ENCODE data around the gene CATSPERZ.

CATSPERZ gene

DNA sequence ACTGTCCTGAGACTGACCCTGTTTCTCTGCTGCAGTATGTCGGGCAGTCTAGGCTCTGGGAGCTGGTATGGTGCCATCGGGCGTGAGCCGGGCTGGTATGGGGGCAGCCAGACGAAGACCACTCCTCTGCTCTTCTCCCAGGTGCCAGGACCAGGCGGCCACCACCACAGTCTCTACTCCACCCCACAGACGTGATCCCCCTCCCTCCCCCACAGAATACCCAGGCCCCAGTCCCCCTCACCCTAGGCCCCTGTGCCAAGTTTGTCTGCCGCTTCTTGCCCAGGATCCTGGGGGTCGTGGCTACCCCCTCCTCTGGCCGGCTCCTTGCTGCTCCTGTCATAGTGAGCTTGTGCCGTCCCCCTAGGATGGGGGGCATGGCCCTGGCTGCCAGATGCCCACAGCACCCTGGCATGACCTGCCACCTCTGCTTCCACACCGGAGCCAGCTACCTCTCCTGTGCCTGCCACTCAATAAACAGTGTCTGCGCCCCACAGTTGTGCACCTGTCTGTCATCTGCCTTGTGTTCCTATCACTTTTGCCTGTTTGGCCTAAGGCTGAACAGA lies 11.1 kb upstream of the CATSPERZ start:
- TF ChIP-seq POLR2AphosphoS5 (IDR thresholded peaks at IDR 0.05; ENCODE audit: low read depth, low read length) (no peak), POLR2A (IDR thresholded peaks at IDR 0.05; ENCODE audit: low read depth, low read length) (no peak), TAF1 (IDR thresholded peaks at IDR 0.05; ENCODE audit: borderline replicate concordance, low read depth, low read length) (no peak)
- DNase-seq (ENCODE audit: insufficient read length): no peak
- FAIRE-seq: no peak

GRCh38 chr11:64290352-64291261 lies 9.6 kb upstream of the CATSPERZ start:
- DNase-seq (ENCODE audit: insufficient read length) (no peak), FAIRE-seq (no peak)
- no peak for TF ChIP-seq POLR2A (IDR thresholded peaks at IDR 0.05; ENCODE audit: low read depth, low read length)
- no peak for TF ChIP-seq POLR2AphosphoS5 (IDR thresholded peaks at IDR 0.05; ENCODE audit: low read depth, low read length)
- TF ChIP-seq TAF1 (IDR thresholded peaks at IDR 0.05; ENCODE audit: borderline replicate concordance, low read depth, low read length): no peak

GRCh38 chr11:64291262-64291751 lies 8.9 kb upstream of the CATSPERZ start, which contains the start of gene KCNK4:
Gene KCNK4, plus strand, starts transcription at chr11:64291302. Its CDS starts 1,717 bp downstream, at chr11:64293019.
- DNase-seq (ENCODE audit: insufficient read length): no peak
- FAIRE-seq: no peak
- TF ChIP-seq TAF1 (IDR thresholded peaks at IDR 0.05; ENCODE audit: borderline replicate concordance, low read depth, low read length): no peak
- TF ChIP-seq POLR2A (IDR thresholded peaks at IDR 0.05; ENCODE audit: low read depth, low read length): no peak
- no peak for TF ChIP-seq POLR2AphosphoS5 (IDR thresholded peaks at IDR 0.05; ENCODE audit: low read depth, low read length)

DNA sequence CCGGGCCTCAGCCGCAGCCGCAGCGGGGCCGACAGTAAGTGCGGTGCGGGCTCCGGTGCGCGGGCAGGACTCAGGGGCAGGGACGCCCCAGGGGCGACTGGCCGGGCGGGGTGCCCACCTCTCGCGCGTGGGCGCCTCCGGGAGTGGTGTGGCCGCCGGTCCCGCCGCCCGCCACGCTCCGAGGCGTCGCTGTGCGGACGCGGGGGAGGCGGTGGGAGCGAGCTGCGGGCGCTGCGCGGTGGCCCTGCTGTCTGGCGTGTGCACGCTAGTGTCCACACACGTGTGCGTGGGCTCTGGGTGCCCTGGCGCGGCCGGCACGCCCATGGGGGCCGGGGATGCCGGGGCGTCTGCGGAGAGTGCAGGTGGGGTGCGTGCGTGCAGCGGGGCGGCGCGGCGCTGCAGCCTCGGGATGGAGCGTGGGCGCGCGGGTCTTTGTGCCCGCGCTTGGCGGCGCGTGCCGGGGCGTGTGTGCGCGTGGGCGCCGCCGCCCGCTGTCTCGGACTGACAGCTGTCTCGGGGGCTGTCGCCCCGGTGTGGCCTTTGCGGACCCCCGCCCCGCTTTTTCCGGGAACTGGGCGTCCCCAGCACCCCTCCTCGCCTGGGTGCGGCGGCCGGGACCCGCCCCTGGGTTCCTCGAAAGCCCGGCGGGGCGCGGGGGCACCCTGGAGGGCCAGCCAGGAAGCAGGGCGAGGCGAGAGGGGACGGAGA lies 8.3 kb upstream of the CATSPERZ start:
- no peak for TF ChIP-seq POLR2A (IDR thresholded peaks at IDR 0.05; ENCODE audit: low read depth, low read length)
- no peak for TF ChIP-seq POLR2AphosphoS5 (IDR thresholded peaks at IDR 0.05; ENCODE audit: low read depth, low read length)
- no peak for TF ChIP-seq TAF1 (IDR thresholded peaks at IDR 0.05; ENCODE audit: borderline replicate concordance, low read depth, low read length)

GRCh38 chr11:64292460-64293254 lies 7.5 kb upstream of the CATSPERZ start:
- FAIRE-seq: no peak
- DNase-seq (ENCODE audit: insufficient read length): no peak

More for the DNA sequence above, 8.3 kb upstream of the CATSPERZ start:
- DNase-seq (ENCODE audit: insufficient read length) (no peak), FAIRE-seq (no peak)

DNA sequence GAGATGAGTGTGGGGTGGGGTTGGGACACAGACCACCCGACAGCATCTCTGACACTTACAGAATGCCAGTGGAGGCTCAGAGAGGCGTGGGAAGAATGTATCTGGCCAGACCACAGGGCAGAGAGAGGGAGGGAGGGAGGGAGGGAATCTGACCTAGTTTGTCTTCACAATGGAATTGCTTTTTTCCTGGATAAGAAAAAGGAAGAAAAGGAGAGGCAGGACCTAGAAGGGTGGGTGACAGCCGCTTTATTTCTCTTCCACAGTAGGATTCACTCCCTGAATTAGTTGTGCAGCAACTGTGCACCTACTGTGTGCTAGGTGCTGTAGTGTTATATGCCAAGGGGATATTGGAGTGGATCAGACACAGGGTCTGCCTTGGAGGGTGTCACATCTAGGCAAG lies 5.4 kb upstream of the CATSPERZ start:
- no peak for FAIRE-seq
- TF ChIP-seq POLR2A (IDR thresholded peaks at IDR 0.05; ENCODE audit: low read depth, low read length) (no peak), POLR2AphosphoS5 (IDR thresholded peaks at IDR 0.05; ENCODE audit: low read depth, low read length) (no peak), TAF1 (IDR thresholded peaks at IDR 0.05; ENCODE audit: borderline replicate concordance, low read depth, low read length) (no peak)
- no peak for DNase-seq (ENCODE audit: insufficient read length)

More at GRCh38 chr11:64292460-64293254, 7.5 kb upstream of the CATSPERZ start:
- TF ChIP-seq TAF1 (IDR thresholded peaks at IDR 0.05; ENCODE audit: borderline replicate concordance, low read depth, low read length): no peak
- no peak for TF ChIP-seq POLR2A (IDR thresholded peaks at IDR 0.05; ENCODE audit: low read depth, low read length)
- TF ChIP-seq POLR2AphosphoS5 (IDR thresholded peaks at IDR 0.05; ENCODE audit: low read depth, low read length): no peak

- no peak for FAIRE-seq
- DNase-seq (ENCODE audit: insufficient read length): no peak
- TF ChIP-seq POLR2A (IDR thresholded peaks at IDR 0.05; ENCODE audit: low read depth, low read length) (no peak), TAF1 (IDR thresholded peaks at IDR 0.05; ENCODE audit: borderline replicate concordance, low read depth, low read length) (no peak), POLR2AphosphoS5 (IDR thresholded peaks at IDR 0.05; ENCODE audit: low read depth, low read length) (no peak)
These were observed 4.4 kb upstream of the CATSPERZ start for GRCh38 chr11:64295760-64296159.

DNA sequence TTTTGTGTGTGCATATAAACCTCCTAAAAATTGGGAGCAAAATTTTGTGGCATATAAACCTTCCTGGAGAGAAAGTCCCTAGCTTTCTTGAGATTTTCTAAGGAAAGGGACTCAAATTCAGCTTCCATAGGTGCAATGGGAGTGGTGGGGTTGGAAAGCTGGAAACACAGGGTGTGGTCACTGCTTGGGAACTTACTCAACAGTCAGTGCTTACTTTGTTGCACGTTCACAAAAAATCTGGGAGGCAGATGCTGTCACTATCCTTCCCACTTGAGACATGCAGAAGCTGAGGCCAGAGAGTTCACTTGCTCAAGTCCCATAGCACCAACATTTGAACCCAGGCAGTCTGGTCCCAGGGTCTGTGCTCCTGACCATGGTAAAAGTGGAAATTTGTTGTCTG lies 3.9 kb upstream of the CATSPERZ start:
- no peak for TF ChIP-seq POLR2A (IDR thresholded peaks at IDR 0.05; ENCODE audit: low read depth, low read length)
- no peak for TF ChIP-seq POLR2AphosphoS5 (IDR thresholded peaks at IDR 0.05; ENCODE audit: low read depth, low read length)
- TF ChIP-seq TAF1 (IDR thresholded peaks at IDR 0.05; ENCODE audit: borderline replicate concordance, low read depth, low read length): no peak
- DNase-seq (ENCODE audit: insufficient read length) (no peak), FAIRE-seq (no peak)

DNA sequence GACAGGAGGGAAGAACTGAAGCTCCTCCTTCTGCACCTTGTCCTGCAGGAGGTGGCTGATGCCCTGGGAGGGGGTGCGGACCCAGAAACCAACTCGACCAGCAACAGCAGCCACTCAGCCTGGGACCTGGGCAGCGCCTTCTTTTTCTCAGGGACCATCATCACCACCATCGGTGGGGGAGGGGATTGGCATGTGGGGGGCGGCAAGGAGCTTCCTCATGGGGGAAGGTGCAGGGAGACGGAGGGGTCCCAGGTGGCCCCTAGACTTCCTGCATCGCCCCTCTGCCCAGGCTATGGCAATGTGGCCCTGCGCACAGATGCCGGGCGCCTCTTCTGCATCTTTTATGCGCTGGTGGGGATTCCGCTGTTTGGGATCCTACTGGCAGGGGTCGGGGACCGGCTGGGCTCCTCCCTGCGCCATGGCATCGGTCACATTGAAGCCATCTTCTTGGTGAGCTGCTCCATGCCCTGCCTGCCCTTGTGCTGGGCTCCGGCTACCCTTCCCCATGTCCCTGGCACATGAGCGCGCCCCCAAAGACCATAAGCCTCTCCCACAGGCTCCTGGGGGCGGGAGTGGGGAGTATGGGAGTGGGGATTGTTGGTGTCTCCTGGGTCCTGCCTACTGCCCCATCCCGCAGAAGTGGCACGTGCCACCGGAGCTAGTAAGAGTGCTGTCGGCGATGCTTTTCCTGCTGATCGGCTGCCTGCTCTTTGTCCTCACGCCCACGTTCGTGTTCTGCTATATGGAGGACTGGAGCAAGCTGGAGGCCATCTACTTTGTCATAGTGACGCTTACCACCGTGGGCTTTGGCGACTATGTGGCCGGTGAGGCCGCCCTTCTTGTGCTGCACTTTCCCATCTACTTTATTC lies 3.1 kb upstream of the CATSPERZ start:
- FAIRE-seq (no peak), DNase-seq (ENCODE audit: insufficient read length) (no peak)
- TF ChIP-seq POLR2A (IDR thresholded peaks at IDR 0.05; ENCODE audit: low read depth, low read length) (no peak), POLR2AphosphoS5 (IDR thresholded peaks at IDR 0.05; ENCODE audit: low read depth, low read length) (no peak), TAF1 (IDR thresholded peaks at IDR 0.05; ENCODE audit: borderline replicate concordance, low read depth, low read length) (no peak)
